Activated T-helper 17 cell treated with anti-CD3 and anti-CD28 coated beads, Interleukin-2, amount 50 U/mL, for 72 hours (primary cell): ENCODE data around the gene SDCCAG8. TPM values are rescaled to one million over a fixed set of nuclear protein-coding genes. Genes with fewer than 3 reads are reported as not detected.

Experiments
- ATAC-seq: fragments of 150-1000 bp; cut with Tn5 transposase; replicated peaks from 2 replicates; pipeline ENCODE4 v1.10.0; 2021; ENCODE audit warnings: mild to moderate bottlenecking, moderate library complexity
- H3K27ac Mint-ChIP-seq: one replicate; pipeline ENCODE4 v1.8.0; 2022; ENCODE audit warnings: mixed read lengths
- H3K27me3 Mint-ChIP-seq: one replicate; pipeline ENCODE4 v1.8.0; 2022; ENCODE audit warnings: mixed read lengths
- H3K36me3 Mint-ChIP-seq: one replicate; pipeline ENCODE4 v1.8.0; 2022; ENCODE audit warnings: low read depth, mild to moderate bottlenecking, mixed read lengths
- H3K4me1 Mint-ChIP-seq: one replicate; pipeline ENCODE4 v1.8.0; 2022; ENCODE audit warnings: mixed read lengths
- H3K4me3 Mint-ChIP-seq: one replicate; pipeline ENCODE4 v1.8.0; 2022; ENCODE audit warnings: mild to moderate bottlenecking, mixed read lengths
- H3K9me3 Mint-ChIP-seq: one replicate; pipeline ENCODE4 v1.8.0; 2022; ENCODE audit warnings: mixed read lengths
- total RNA-seq, 2 donors: library from RNA; stranded (reverse); gene quantifications; one replicate each; pipeline ENCODE4 v1.2.3, GENCODE V29; 2022

The SDCCAG8 gene
- total RNA-seq, 2 donors from 2014 or later: 22.2 to 31.7 TPM

GRCh38 chr1:243546457-243546856 is 290.6 kb downstream of the SDCCAG8 start:
- Mint-ChIP-seq H3K27ac (no peak overlapping the region), H3K4me3 (no peak overlapping the region), H3K27me3 (no peaks in the 10 kb centered on the region), H3K9me3 (no peaks in the 10 kb centered on the region), H3K36me3 (peaks cover 57% of the 10 kb centered on the region), H3K4me1 (peaks cover 4% of the 10 kb centered on the region)
- no peak for ATAC-seq

- Mint-ChIP-seq H3K36me3 (peaks cover 62% of the 10 kb centered on the region), H3K4me1 (peaks cover 4% of the 10 kb centered on the region), H3K27me3 (no peaks in the 10 kb centered on the region), H3K9me3 (no peaks in the 10 kb centered on the region), H3K4me3 (no peak overlapping the region), H3K27ac (no peak overlapping the region)
- no peak for ATAC-seq
These were observed 292.1 kb downstream of the SDCCAG8 start for GRCh38 chr1:243547891-243548290.

GRCh38 chr1:243548516-243548915 is 292.7 kb downstream of the SDCCAG8 start:
- no peaks in the 10 kb centered on the region for H3K27me3 Mint-ChIP-seq
- H3K27ac Mint-ChIP-seq: peak overlapping the region; percentile 26
- H3K4me3 Mint-ChIP-seq: no peak overlapping the region
- ATAC-seq: no peak
- peaks cover 4% of the 10 kb centered on the region for H3K4me1 Mint-ChIP-seq
- no peaks in the 10 kb centered on the region for H3K9me3 Mint-ChIP-seq
- H3K36me3 Mint-ChIP-seq: peaks cover 57% of the 10 kb centered on the region

GRCh38 chr1:243549108-243549507 is 293.3 kb downstream of the SDCCAG8 start:
- no peaks in the 10 kb centered on the region for H3K9me3 Mint-ChIP-seq
- H3K36me3 Mint-ChIP-seq: peaks cover 51% of the 10 kb centered on the region
- H3K27ac Mint-ChIP-seq: peak overlapping the region; percentile 26
- no peak overlapping the region for H3K4me3 Mint-ChIP-seq
- H3K27me3 Mint-ChIP-seq: no peaks in the 10 kb centered on the region
- ATAC-seq: no peak
- peaks cover 4% of the 10 kb centered on the region for H3K4me1 Mint-ChIP-seq

Other genes with a start within 250 kb of the SDCCAG8 start
- gene CEP170, start 760 bp upstream of the SDCCAG8 start, total RNA-seq: 10 to 100 TPM; 30.4 to 43.3 TPM